ENCODE data around the gene SMYD3. TPM values are rescaled to one million over a fixed set of nuclear protein-coding genes. Genes with fewer than 3 reads are reported as not detected.
A peak's percentile ranks its signal among the peaks of the same experiment; 100 is the strongest.

SMYD3 gene
- total RNA-seq, 1 experiment from 2014 or later = 25.5 TPM

- no peak overlapping the region for H4K8ac ChIP-seq (replicated peaks; ENCODE audit: insufficient read length, low read depth, low read length)
- no peak overlapping the region for H2AFZ ChIP-seq (ENCODE audit: low read length)
- no peaks in the 10 kb centered on the region for H3K27me3 ChIP-seq (ENCODE audit: insufficient read depth, low read length)
- no peak overlapping the region for H3K23ac ChIP-seq (ENCODE audit: insufficient read length, low read depth, low read length)
- no peak overlapping the region for H3K9ac ChIP-seq (ENCODE audit: extremely low read depth, insufficient read length, low read length)
- no peak overlapping the region for H3K56ac ChIP-seq (ENCODE audit: insufficient read length, low read depth, low read length)
- WGBS (ENCODE audit: extremely low coverage, insufficient read length, low lambda C conversion rate) = no CpG with 5 or more reads among the region's 3 CpGs
- H2BK20ac ChIP-seq (ENCODE audit: low read depth, low read length, poor library complexity, severe bottlenecking) = no peak overlapping the region
- DNase-seq = no peak
- no peak overlapping the region for H2BK15ac ChIP-seq (ENCODE audit: low read depth, low read length)
- no peak overlapping the region for H2BK5ac ChIP-seq (ENCODE audit: insufficient read length, low read length)
- H3K27ac ChIP-seq (ENCODE audit: insufficient read length, low read depth, low read length) = no peak overlapping the region
- H3K79me2 ChIP-seq (ENCODE audit: insufficient read depth, low read length) = no peaks in the 10 kb centered on the region
- H3T11ph ChIP-seq (ENCODE audit: low read length) = no peak overlapping the region
- Mint-ChIP-seq H3K27ac (peak overlapping the region in 1 of 3 experiments; percentile 83; a peak in 2 of 7 replicates), H3K9me3 (peaks cover 2 to 3% of the 10 kb centered on the region in 2 experiments; a peak in 3 of 5 replicates), H3K4me1 (peaks cover 21 to 25% of the 10 kb centered on the region in 2 experiments), H3K36me3 (ENCODE audit: insufficient read depth in 1 of 3, low read depth in 3 of 3) (peaks cover 2 to 9% (median 3%) of the 10 kb centered on the region in 3 experiments; a peak in 6 of 7 replicates), H3K27me3 (ENCODE audit: low read depth) (no peaks in the 10 kb centered on the region), H3K4me3 (no peak overlapping the region)
- no peak overlapping the region for H4K5ac ChIP-seq (ENCODE audit: insufficient read length, low read depth, low read length)
- H3K23me2 ChIP-seq (ENCODE audit: insufficient read length, low read depth, low read length, poor library complexity, severe bottlenecking) = no peaks in the 10 kb centered on the region
- no peak overlapping the region for H4K91ac ChIP-seq (ENCODE audit: insufficient read length, low read depth, low read length)
- no peak overlapping the region for H3K14ac ChIP-seq (ENCODE audit: insufficient read depth, low read length)
- no peaks in the 10 kb centered on the region for H3K79me1 ChIP-seq (ENCODE audit: insufficient read depth, low read depth, low read length, poor library complexity, severe bottlenecking)
- H3K9me3 ChIP-seq (ENCODE audit: control insufficient read depth, low read depth, low read length) = no peaks in the 10 kb centered on the region
- H4K20me1 ChIP-seq (ENCODE audit: control insufficient read depth, insufficient read depth, insufficient read length) = no peaks in the 10 kb centered on the region
- H2BK120ac ChIP-seq (ENCODE audit: low read depth, low read length, poor library complexity, severe bottlenecking) = no peak overlapping the region
- no peak for TF ChIP-seq CTCF (conservative IDR thresholded peaks at IDR 0.05)
- H3K4ac ChIP-seq (ENCODE audit: low read depth, low read length) = no peak overlapping the region
- no peak overlapping the region for H2AK5ac ChIP-seq (ENCODE audit: insufficient read length, low read length)
- no peaks in the 10 kb centered on the region for H3K4me1 ChIP-seq (ENCODE audit: insufficient read depth, low read length)
- no peak overlapping the region for H2BK12ac ChIP-seq (ENCODE audit: insufficient read length, low read depth, low read length)
- no peak overlapping the region for H3K4me2 ChIP-seq (ENCODE audit: insufficient read depth, insufficient read length, low read length)
- no peak overlapping the region for H3K18ac ChIP-seq (ENCODE audit: insufficient read length, low read depth, low read length)
Measured at GRCh38 chr1:246152986-246153431, 354.1 kb downstream of the SMYD3 start.

Data from H9 (cell line).